ENCODE results near the gene WNT8B.

WNT8B gene

GRCh38 chr10:100502926-100503494 is 40.2 kb downstream of the WNT8B start:
- ATAC-seq, result peak; percentile 46; the same call in 2 of the 3 replicates
- TF ChIP-seq TCF4 (CRISPR knock-in tag; IDR thresholded peaks at IDR 0.05; ENCODE audit: borderline replicate concordance), result peak; percentile 36; the same call in 1 of the 2 replicates
- TF ChIP-seq CSDC2 (CRISPR knock-in tag; IDR thresholded peaks at IDR 0.05), result no peak

- ATAC-seq, result peak; percentile 54
- TF ChIP-seq ISL1 (CRISPR knock-in tag; IDR thresholded peaks at IDR 0.05), result 0 out of 2 replicates have a peak, but pooled peaks have one; percentile 12
- TF ChIP-seq ZFP3 (CRISPR knock-in tag; IDR thresholded peaks at IDR 0.05), result no peak
- no peak for TF ChIP-seq CREB5 (CRISPR knock-in tag; IDR thresholded peaks at IDR 0.05; ENCODE audit: low read depth)
- no peak for TF ChIP-seq PPARA (CRISPR knock-in tag; IDR thresholded peaks at IDR 0.05; ENCODE audit: borderline replicate concordance)
- no peak for TF ChIP-seq OSR1 (CRISPR knock-in tag; IDR thresholded peaks at IDR 0.05)
- no peak for TF ChIP-seq ZFP30 (CRISPR knock-in tag; IDR thresholded peaks at IDR 0.05)
- TF ChIP-seq BACH2 (CRISPR knock-in tag; IDR thresholded peaks at IDR 0.05; ENCODE audit: borderline replicate concordance), result no peak
Observed at GRCh38 chr10:100504096-100504495, 41.3 kb downstream of the WNT8B start.

GRCh38 chr10:100505164-100505563 is 42.4 kb downstream of the WNT8B start:
- TF ChIP-seq ZNF565 (CRISPR knock-in tag; conservative IDR thresholded peaks at IDR 0.05; ENCODE audit: low read depth), result no peak
- no peak for TF ChIP-seq PATZ1 (CRISPR knock-in tag; IDR thresholded peaks at IDR 0.05; ENCODE audit: borderline replicate concordance)
- no peak for TF ChIP-seq ZNF8 (CRISPR knock-in tag; IDR thresholded peaks at IDR 0.05)
- no peak for TF ChIP-seq POU6F1 (CRISPR knock-in tag; IDR thresholded peaks at IDR 0.05; ENCODE audit: borderline replicate concordance, low read depth)
- TF ChIP-seq GLIS3 (CRISPR knock-in tag; IDR thresholded peaks at IDR 0.05), result no peak
- no peak for TF ChIP-seq CSDC2 (CRISPR knock-in tag; IDR thresholded peaks at IDR 0.05)
- no peak for TF ChIP-seq ESRRG (CRISPR knock-in tag; IDR thresholded peaks at IDR 0.05)
- TF ChIP-seq ARNTL (CRISPR knock-in tag; IDR thresholded peaks at IDR 0.05; ENCODE audit: borderline replicate concordance, low read depth), result no peak
- no peak for TF ChIP-seq CSRNP3 (CRISPR knock-in tag; IDR thresholded peaks at IDR 0.05)
- TF ChIP-seq CREB5 (CRISPR knock-in tag; IDR thresholded peaks at IDR 0.05; ENCODE audit: low read depth), result no peak
- TF ChIP-seq OSR1 (CRISPR knock-in tag; IDR thresholded peaks at IDR 0.05), result no peak
- TF ChIP-seq ZNF70 (CRISPR knock-in tag; IDR thresholded peaks at IDR 0.05), result no peak
- no peak for TF ChIP-seq SNAI2 (CRISPR knock-in tag; IDR thresholded peaks at IDR 0.05)
- no peak for TF ChIP-seq ZFP30 (CRISPR knock-in tag; IDR thresholded peaks at IDR 0.05)
- no peak for TF ChIP-seq PPARA (CRISPR knock-in tag; IDR thresholded peaks at IDR 0.05; ENCODE audit: borderline replicate concordance)
- TF ChIP-seq ZC3H10 (CRISPR knock-in tag; IDR thresholded peaks at IDR 0.05), result no peak
- ATAC-seq, result no peak

GRCh38 chr10:100506596-100507356 is 44.0 kb downstream of the WNT8B start:
- TF ChIP-seq GLIS3 (CRISPR knock-in tag; IDR thresholded peaks at IDR 0.05) (no peak), ISL1 (CRISPR knock-in tag; IDR thresholded peaks at IDR 0.05) (peak; percentile 45), PATZ1 (CRISPR knock-in tag; IDR thresholded peaks at IDR 0.05; ENCODE audit: borderline replicate concordance) (no peak), TSHZ2 (CRISPR knock-in tag; IDR thresholded peaks at IDR 0.05) (no peak), RARB (CRISPR knock-in tag; IDR thresholded peaks at IDR 0.05) (no peak)
- ATAC-seq, result peak; percentile 77
